Measurements from ENCODE around the gene ETS1. TPM values are rescaled to one million over a fixed set of nuclear protein-coding genes. Genes with fewer than 3 reads are reported as not detected.

The ETS1 gene
- total RNA-seq, 2 experiments from 2014 or later = 579 to 590 TPM

DNA sequence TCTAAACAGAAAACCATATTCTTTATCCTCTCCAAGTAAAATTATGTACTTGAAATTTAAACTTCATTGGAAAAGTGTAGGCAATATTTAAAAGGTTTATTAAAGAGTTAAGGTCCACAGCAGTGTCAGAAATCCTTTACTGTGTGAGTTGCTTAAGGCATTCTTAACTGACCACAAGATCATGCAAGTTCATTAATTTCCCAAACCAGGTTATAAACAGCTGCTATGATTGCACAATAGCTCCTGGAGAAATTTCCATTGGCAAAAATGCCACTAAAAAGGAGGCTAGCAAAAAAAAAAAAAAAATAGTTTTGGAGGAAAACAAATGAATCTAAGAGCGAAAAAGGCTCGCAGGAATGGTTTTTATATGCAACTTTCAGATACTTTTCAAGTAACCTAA lies 106.2 kb downstream of the ETS1 start:
- POLR2A ChIA-PET = interaction anchor here (0.7 to 17.8 kb wide), 10 partner anchors 11 to 191 kb away, joined by 3 to 611 read pairs (median 8); no protein-coding TSS in a partner anchor
- TF ChIP-seq, protein P1, sequence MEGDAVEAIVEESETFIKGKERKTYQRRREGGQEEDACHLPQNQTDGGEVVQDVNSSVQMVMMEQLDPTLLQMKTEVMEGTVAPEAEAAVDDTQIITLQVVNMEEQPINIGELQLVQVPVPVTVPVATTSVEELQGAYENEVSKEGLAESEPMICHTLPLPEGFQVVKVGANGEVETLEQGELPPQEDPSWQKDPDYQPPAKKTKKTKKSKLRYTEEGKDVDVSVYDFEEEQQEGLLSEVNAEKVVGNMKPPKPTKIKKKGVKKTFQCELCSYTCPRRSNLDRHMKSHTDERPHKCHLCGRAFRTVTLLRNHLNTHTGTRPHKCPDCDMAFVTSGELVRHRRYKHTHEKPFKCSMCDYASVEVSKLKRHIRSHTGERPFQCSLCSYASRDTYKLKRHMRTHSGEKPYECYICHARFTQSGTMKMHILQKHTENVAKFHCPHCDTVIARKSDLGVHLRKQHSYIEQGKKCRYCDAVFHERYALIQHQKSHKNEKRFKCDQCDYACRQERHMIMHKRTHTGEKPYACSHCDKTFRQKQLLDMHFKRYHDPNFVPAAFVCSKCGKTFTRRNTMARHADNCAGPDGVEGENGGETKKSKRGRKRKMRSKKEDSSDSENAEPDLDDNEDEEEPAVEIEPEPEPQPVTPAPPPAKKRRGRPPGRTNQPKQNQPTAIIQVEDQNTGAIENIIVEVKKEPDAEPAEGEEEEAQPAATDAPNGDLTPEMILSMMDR (IDR thresholded peaks at IDR 0.05) = no peak
- peaks cover 97% of the 10 kb centered on the region for H3K36me3 ChIP-seq (ENCODE audit: insufficient read depth, low read length)
- peak overlapping the region; percentile 46 for H3K4me3 ChIP-seq (ENCODE audit: low read length)
- no peaks in the 10 kb centered on the region for H3K27me3 ChIP-seq (ENCODE audit: control insufficient read depth in 1 of 2, insufficient read depth in 2 of 2, low read length in 2 of 2)
- H3K4me1 ChIP-seq (ENCODE audit: insufficient read depth, low read length) = peaks cover 91% of the 10 kb centered on the region
- no peaks in the 10 kb centered on the region for H3K9me3 ChIP-seq (ENCODE audit: control insufficient read depth in 1 of 2, insufficient read depth in 1 of 2, low read length in 2 of 2)
- peak overlapping the region; percentile 99 for H3K27ac Mint-ChIP-seq
- H3K4me1 Mint-ChIP-seq (ENCODE audit: low read depth) = peaks cover 100% of the 10 kb centered on the region
- intact Hi-C loops (cut with DNase I, micrococcal nuclease) = loop anchor here in 1 of 2 experiments (1.0 kb wide), 1 partner anchor 9 kb away; no protein-coding TSS in a partner anchor
- peaks cover 100% of the 10 kb centered on the region for H3K36me3 Mint-ChIP-seq (ENCODE audit: low read depth)
- no peaks in the 10 kb centered on the region for H3K9me3 Mint-ChIP-seq
- no peaks in the 10 kb centered on the region for H3K27me3 Mint-ChIP-seq
- CTCF ChIA-PET = interaction anchor here (0.9 to 1.8 kb wide), 2 partner anchors 179 to 186 kb away, joined by 3 to 7 read pairs; no protein-coding TSS in a partner anchor
- DNase-seq = no peak
- ATAC-seq (ENCODE audit: poor library complexity) = no peak
- peak overlapping the region; percentile 92 to 94 for H3K27ac ChIP-seq (ENCODE audit: low read depth in 1 of 2, low read length in 2 of 2)
- H3K4me3 Mint-ChIP-seq = peak overlapping the region; percentile 79

DNA sequence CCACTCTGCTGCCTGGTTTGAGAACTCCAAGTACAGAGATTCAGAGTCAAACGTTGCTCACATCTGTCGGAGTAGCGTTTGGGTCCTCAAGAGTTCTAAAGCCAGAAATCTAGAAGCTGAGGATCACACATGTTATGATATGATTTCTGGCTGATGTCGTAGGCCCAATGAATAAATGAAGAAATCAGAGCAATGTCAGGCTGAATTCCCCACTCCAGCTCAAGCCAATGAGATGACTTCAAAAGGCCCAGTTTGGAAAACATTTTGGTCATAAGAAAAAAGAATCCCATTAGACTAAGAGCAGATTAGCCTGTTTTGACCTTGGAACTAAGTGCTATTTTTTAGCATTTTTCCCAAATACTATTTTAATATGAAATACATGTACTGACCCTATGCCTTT lies 106.7 kb downstream of the ETS1 start:
- Mint-ChIP-seq H3K27ac (peak overlapping the region; percentile 99), H3K4me1 (ENCODE audit: low read depth) (peaks cover 100% of the 10 kb centered on the region), H3K36me3 (ENCODE audit: low read depth) (peaks cover 100% of the 10 kb centered on the region), H3K9me3 (no peaks in the 10 kb centered on the region), H3K4me3 (peak overlapping the region; percentile 79), H3K27me3 (no peaks in the 10 kb centered on the region)
- Histone ChIP-seq H3K4me3 (ENCODE audit: low read length) (peak overlapping the region; percentile 30), H3K27ac (ENCODE audit: low read depth in 1 of 2, low read length in 2 of 2) (peak overlapping the region; percentile 92 to 94), H3K27me3 (ENCODE audit: control insufficient read depth in 1 of 2, insufficient read depth in 2 of 2, low read length in 2 of 2) (no peaks in the 10 kb centered on the region), H3K9me3 (ENCODE audit: control insufficient read depth in 1 of 2, insufficient read depth in 1 of 2, low read length in 2 of 2) (no peaks in the 10 kb centered on the region), H3K4me1 (ENCODE audit: insufficient read depth, low read length) (peaks cover 94% of the 10 kb centered on the region), H3K36me3 (ENCODE audit: insufficient read depth, low read length) (peaks cover 97% of the 10 kb centered on the region)
- CTCF ChIA-PET = interaction anchor here (0.9 kb wide), 1 partner anchor 186 kb away, joined by 3 read pairs; no protein-coding TSS in a partner anchor
- intact Hi-C loops (cut with DNase I, micrococcal nuclease) = loop anchor here in 1 of 2 experiments (1.0 kb wide), 1 partner anchor 8 kb away; no protein-coding TSS in a partner anchor
- POLR2A ChIA-PET = interaction anchor here (0.7 to 17.8 kb wide), 10 partner anchors 11 to 191 kb away, joined by 3 to 611 read pairs (median 6); no protein-coding TSS in a partner anchor
- ATAC-seq (ENCODE audit: poor library complexity) (no peak), DNase-seq (peak in 1 of 14 experiments; percentile 26)
- TF ChIP-seq, protein P1 (IDR thresholded peaks at IDR 0.05) = no peak

DNA sequence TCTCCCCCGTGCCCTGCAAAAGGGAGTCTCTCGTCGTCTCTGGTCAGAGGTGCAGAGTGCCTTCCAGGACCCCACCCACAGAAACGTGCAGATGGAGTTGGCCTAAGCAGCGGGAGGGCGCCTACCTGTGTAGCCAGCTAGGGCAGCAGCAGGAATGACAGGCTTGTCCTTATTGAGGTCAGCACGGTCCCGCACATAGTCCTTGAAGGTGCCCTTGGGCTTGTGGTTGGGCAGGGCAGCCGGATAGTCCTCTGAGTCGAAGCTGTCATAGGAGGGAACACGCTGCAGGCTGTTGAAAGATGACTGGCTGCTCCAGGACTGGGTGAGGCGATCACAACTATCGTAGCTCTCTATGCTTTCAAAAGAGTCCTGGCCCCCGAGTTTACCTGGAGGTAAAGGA lies 107.3 kb downstream of the ETS1 start:
- peaks cover 100% of the 10 kb centered on the region for H3K36me3 Mint-ChIP-seq (ENCODE audit: low read depth)
- H3K27ac Mint-ChIP-seq = peak overlapping the region; percentile 99
- ATAC-seq (ENCODE audit: poor library complexity) (no peak), DNase-seq (peak in 3 of 14 experiments; percentile 27 to 40 (median 39))
- peaks cover 94% of the 10 kb centered on the region for H3K36me3 ChIP-seq (ENCODE audit: insufficient read depth, low read length)
- H3K4me1 Mint-ChIP-seq (ENCODE audit: low read depth) = peaks cover 99% of the 10 kb centered on the region
- no peaks in the 10 kb centered on the region for H3K9me3 Mint-ChIP-seq
- H3K9me3 ChIP-seq (ENCODE audit: control insufficient read depth in 1 of 2, insufficient read depth in 1 of 2, low read length in 2 of 2) = no peaks in the 10 kb centered on the region
- H3K27ac ChIP-seq (ENCODE audit: low read depth in 1 of 2, low read length in 2 of 2) = peak overlapping the region; percentile 92 to 94
- H3K4me3 Mint-ChIP-seq = peak overlapping the region; percentile 79
- TF ChIP-seq, protein P1 (IDR thresholded peaks at IDR 0.05) = no peak
- ChIA-PET CTCF (interaction anchor here (0.9 kb wide), 2 partner anchors 24 to 185 kb away, joined by 3 read pairs; no protein-coding TSS in a partner anchor), POLR2A (interaction anchor here (1.0 to 17.8 kb wide), 11 partner anchors 12 to 190 kb away, joined by 3 to 611 read pairs (median 6); no protein-coding TSS in a partner anchor)
- peak overlapping the region; percentile 30 for H3K4me3 ChIP-seq (ENCODE audit: low read length)
- no peaks in the 10 kb centered on the region for H3K27me3 ChIP-seq (ENCODE audit: control insufficient read depth in 1 of 2, insufficient read depth in 2 of 2, low read length in 2 of 2)
- H3K4me1 ChIP-seq (ENCODE audit: insufficient read depth, low read length) = peaks cover 94% of the 10 kb centered on the region
- intact Hi-C loops (cut with DNase I, micrococcal nuclease) = no loop called here
- no peaks in the 10 kb centered on the region for H3K27me3 Mint-ChIP-seq
